GM23338 (cell line): ENCODE data around the gene DPYD.

Experiments
- CREB1 ChIP-seq: fragments of 250-450 bp; sonication (Bioruptor Pico); IDR thresholded peaks from 2 replicates; pipeline ENCODE4 v1.5.0; 2020; ENCODE audit warnings: low read depth, mild to moderate bottlenecking, moderate library complexity
- CTCF ChIP-seq, 2 experiments: fragments of 200-600 bp in 1 of 2; sonication (generic) in 1 of 2; conservative IDR thresholded peaks; 2 replicates each; pipeline versions ENCODE4 v1.5.1 to v1.6.1; 2016 to 2017; ENCODE audit warnings: antibody characterized with exemption in 2 of 2, low read depth in 2 of 2, mild to moderate bottlenecking in 2 of 2, moderate library complexity in 1 of 2
- EZH2 ChIP-seq: fragments of 200-600 bp; sonication (generic); IDR thresholded peaks from one replicate; pipeline ENCODE4 v1.8.0; 2017; ENCODE audit warnings: antibody characterized with exemption, mild to moderate bottlenecking, low read depth; ENCODE audit not compliant: unreplicated experiment
- EZH2phosphoT487 ChIP-seq: fragments of 200-600 bp; sonication (generic); IDR thresholded peaks from one replicate; pipeline ENCODE4 v1.8.1; 2018; ENCODE audit warnings: antibody characterized with exemption; ENCODE audit not compliant: unreplicated experiment
- JUNB ChIP-seq: IDR thresholded peaks from one replicate; pipeline ENCODE4 v1.6.1; 2016; ENCODE audit warnings: antibody characterized with exemption; ENCODE audit not compliant: unreplicated experiment
- POLR2AphosphoS5 ChIP-seq: IDR thresholded peaks from 2 replicates; pipeline ENCODE4 v1.6.1; 2016; ENCODE audit warnings: antibody characterized with exemption, low read depth
- REST ChIP-seq: IDR thresholded peaks from one replicate; pipeline ENCODE4 v1.6.1; 2018; ENCODE audit warnings: antibody characterized with exemption; ENCODE audit not compliant: unreplicated experiment
- ZNF114 ChIP-seq: fragments of 250-450 bp; sonication (Bioruptor Pico); IDR thresholded peaks from 2 replicates; pipeline ENCODE4 v1.5.0; 2020; ENCODE audit warnings: mild to moderate bottlenecking, moderate library complexity
- ZNF331 ChIP-seq: fragments of 250-450 bp; sonication (Bioruptor Pico); IDR thresholded peaks from 2 replicates; pipeline ENCODE4 v1.5.0; 2020; ENCODE audit warnings: low read depth, mild to moderate bottlenecking, moderate library complexity
- TF ChIP-seq, protein P1 (sequence below): fragments of 250-450 bp; sonication (Bioruptor Pico); IDR thresholded peaks from 2 replicates; pipeline ENCODE4 v1.5.0; 2020; ENCODE audit warnings: mild to moderate bottlenecking, moderate library complexity

GRCh38 chr1:97806326-97806725, 114.5 kb downstream of the DPYD start:
- no peak for TF ChIP-seq ZNF114 (CRISPR knock-in tag)
- no peak for TF ChIP-seq ZNF331 (CRISPR knock-in tag)
- no peak for TF ChIP-seq EZH2
- TF ChIP-seq CREB1 (CRISPR knock-in tag), result no peak
- no peak for TF ChIP-seq REST
- TF ChIP-seq CTCF (conservative IDR thresholded peaks at IDR 0.05; ENCODE audit: low read depth in 2 of 2), result no peak
- TF ChIP-seq EZH2phosphoT487, result no peak
- TF ChIP-seq POLR2AphosphoS5, result no peak
- no peak for TF ChIP-seq JUNB
- TF ChIP-seq, protein P1, sequence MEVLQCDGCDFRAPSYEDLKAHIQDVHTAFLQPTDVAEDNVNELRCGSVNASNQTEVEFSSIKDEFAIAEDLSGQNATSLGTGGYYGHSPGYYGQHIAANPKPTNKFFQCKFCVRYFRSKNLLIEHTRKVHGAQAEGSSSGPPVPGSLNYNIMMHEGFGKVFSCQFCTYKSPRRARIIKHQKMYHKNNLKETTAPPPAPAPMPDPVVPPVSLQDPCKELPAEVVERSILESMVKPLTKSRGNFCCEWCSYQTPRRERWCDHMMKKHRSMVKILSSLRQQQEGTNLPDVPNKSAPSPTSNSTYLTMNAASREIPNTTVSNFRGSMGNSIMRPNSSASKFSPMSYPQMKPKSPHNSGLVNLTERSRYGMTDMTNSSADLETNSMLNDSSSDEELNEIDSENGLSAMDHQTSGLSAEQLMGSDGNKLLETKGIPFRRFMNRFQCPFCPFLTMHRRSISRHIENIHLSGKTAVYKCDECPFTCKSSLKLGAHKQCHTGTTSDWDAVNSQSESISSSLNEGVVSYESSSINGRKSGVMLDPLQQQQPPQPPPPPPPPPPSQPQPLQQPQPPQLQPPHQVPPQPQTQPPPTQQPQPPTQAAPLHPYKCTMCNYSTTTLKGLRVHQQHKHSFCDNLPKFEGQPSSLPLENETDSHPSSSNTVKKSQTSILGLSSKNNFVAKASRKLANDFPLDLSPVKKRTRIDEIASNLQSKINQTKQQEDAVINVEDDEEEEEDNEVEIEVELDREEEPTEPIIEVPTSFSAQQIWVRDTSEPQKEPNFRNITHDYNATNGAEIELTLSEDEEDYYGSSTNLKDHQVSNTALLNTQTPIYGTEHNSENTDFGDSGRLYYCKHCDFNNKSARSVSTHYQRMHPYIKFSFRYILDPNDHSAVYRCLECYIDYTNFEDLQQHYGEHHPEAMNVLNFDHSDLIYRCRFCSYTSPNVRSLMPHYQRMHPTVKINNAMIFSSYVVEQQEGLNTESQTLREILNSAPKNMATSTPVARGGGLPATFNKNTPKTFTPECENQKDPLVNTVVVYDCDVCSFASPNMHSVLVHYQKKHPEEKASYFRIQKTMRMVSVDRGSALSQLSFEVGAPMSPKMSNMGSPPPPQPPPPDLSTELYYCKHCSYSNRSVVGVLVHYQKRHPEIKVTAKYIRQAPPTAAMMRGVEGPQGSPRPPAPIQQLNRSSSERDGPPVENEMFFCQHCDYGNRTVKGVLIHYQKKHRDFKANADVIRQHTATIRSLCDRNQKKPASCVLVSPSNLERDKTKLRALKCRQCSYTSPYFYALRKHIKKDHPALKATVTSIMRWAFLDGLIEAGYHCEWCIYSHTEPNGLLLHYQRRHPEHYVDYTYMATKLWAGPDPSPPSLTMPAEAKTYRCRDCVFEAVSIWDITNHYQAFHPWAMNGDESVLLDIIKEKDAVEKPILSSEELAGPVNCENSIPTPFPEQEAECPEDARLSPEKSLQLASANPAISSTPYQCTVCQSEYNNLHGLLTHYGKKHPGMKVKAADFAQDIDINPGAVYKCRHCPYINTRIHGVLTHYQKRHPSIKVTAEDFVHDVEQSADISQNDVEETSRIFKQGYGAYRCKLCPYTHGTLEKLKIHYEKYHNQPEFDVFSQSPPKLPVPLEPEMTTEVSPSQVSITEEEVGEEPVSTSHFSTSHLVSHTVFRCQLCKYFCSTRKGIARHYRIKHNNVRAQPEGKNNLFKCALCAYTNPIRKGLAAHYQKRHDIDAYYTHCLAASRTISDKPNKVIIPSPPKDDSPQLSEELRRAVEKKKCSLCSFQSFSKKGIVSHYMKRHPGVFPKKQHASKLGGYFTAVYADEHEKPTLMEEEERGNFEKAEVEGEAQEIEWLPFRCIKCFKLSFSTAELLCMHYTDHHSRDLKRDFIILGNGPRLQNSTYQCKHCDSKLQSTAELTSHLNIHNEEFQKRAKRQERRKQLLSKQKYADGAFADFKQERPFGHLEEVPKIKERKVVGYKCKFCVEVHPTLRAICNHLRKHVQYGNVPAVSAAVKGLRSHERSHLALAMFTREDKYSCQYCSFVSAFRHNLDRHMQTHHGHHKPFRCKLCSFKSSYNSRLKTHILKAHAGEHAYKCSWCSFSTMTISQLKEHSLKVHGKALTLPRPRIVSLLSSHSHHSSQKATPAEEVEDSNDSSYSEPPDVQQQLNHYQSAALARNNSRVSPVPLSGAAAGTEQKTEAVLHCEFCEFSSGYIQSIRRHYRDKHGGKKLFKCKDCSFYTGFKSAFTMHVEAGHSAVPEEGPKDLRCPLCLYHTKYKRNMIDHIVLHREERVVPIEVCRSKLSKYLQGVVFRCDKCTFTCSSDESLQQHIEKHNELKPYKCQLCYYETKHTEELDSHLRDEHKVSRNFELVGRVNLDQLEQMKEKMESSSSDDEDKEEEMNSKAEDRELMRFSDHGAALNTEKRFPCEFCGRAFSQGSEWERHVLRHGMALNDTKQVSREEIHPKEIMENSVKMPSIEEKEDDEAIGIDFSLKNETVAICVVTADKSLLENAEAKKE (CRISPR knock-in tag), result no peak
